Right kidney (tissue), 1 donor: Measurements from ENCODE around the gene SFI1.
"Not testable (repeated sequence)": the region's sequence is repeated elsewhere in the genome, so short reads cannot be mapped to it uniquely, and the experiment has no call there.

Experiments used
- DNase-seq: peaks from one replicate; pipeline ENCODE4 v3.0.0-alpha.2; 2016

Gene SFI1

DNA sequence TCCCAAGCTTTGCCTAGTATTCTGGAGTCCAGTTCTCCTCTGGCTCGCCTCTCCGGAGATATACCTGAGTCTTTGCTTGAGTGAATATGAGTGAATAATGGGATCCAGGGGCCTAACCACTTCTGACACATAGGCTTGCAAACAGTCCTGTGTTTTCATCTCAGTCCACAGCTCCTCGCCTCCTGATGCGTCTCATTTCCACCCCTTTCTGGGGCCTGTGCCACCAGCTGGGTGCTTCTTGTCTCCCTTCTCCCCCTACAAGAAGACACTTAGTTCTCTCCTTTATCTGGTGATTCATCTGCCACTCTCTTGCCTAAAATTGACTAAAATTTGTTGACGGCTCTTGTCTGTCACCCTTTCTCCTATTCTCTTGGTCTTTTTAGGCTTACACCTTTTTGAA is 44.6 kb downstream of the SFI1 start:
- no peak for DNase-seq

DNA sequence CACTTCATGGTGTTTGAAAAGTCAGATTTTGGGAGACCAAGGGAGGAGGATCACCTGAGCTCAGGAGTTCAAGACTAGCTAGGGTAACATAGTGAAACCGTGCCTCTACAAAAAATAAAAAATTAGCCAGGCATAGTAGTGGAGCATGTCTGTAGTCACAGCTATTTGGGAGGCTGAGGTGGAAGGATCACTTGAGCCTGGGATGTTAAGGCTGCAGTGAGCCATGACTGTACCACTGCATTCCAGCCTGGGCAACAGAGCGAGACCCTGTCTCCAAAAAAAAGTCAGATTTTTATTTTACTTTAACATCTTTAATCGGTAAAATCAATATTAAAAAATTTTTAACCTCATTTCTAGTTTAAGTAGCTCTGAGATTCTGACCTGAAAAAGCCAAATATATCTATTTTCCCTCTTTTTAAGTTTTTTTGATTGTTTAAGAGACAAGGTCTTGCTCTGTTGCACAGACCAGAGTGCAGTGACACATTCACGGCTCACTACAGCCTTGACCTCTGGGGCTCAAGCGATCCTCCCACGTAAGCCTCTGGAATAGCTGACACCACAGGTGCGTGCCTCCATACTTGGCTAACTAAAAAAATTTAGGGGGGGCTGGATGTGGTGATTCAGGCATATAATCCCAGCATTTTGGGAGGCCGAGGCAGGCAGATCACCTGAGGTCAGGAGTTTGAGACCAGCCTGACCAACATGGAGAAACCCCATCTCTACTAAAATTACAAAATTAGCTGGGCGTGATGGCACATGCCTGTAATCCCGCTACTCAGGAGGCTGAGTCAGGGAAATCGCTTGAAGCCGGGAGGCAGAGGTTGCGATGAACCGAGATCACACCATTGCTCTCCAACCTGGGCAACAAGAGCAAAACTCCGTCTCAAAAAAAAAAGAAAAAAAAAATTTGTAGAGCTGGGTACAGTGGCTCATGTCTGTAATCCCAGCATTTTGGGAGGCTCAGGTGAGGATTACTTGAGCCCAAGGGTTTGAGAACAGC is 48.4 kb downstream of the SFI1 start:
- peak; percentile 30 for DNase-seq

DNA sequence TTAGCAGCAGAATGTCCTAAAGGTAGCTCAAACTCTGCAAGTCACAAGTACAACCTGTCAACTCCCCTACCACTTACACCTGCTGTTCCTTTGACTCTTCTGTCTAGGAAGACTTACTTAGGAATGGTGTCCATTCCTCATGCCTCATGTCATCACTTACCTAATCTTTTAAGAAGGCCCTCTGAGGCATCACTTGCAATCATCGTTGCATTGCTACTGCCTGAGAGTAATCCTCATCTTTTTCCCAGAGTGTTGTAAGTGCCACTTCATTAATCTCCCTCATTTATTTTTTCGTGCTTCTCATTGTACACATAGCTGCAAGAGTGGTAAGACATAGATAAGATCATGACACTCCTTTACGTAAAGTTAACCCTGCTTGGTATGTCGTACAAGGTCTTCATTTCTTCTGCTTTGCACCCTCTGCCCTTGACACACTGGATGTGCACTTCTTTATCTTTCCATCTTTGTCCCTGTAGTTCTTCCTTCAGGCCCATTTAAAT is 54.6 kb downstream of the SFI1 start:
- DNase-seq, result no peak

- no peak for DNase-seq
These were observed 60.4 kb downstream of the SFI1 start for GRCh38 chr22:31556627-31557203.

GRCh38 chr22:31558546-31558945 is 62.2 kb downstream of the SFI1 start:
- not testable (repeated sequence) for DNase-seq

GRCh38 chr22:31561238-31561887 is 65.0 kb downstream of the SFI1 start:
- DNase-seq, result peak; percentile 41

DNA sequence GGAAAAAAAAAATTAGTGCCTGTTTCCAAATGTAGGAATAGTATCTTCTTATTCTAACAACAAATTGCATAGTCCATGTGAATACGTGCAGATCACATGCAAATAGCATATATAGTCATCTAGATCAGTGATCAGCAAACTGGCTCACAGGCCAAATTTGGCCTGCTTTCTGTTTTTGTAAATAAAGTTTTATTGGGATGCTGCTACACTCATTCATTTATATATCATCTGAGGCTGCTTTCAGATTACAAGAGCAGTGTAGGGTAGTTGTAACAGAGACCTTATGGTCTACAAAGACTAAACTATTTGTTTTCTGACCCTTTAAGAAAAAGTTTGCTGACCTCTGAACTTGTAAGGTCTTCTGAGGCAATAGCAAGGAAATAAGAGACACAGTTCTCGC is 65.6 kb downstream of the SFI1 start:
- DNase-seq, result no peak

- no peak for DNase-seq
These were observed 70.1 kb downstream of the SFI1 start for GRCh38 chr22:31566484-31566883.

DNA sequence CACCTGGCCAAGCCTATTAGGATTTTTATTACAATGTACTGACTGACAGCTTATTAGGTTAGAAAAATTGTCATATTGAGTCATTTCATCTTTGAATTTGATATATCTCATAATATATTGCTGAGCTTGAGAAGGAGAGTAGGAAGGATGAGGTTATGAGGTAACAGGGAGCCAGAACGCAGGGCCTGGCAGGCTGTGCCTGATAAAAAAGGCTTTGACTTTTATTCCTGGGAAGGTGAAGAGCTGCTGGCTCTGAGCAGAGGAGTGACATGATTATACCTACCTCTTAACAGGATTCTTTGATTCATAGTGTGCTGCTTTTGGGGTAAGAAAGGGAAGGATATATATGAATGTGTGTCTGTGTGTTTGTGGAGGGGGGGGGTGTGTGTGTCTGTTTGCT is 70.9 kb downstream of the SFI1 start:
- DNase-seq, result no peak

DNA sequence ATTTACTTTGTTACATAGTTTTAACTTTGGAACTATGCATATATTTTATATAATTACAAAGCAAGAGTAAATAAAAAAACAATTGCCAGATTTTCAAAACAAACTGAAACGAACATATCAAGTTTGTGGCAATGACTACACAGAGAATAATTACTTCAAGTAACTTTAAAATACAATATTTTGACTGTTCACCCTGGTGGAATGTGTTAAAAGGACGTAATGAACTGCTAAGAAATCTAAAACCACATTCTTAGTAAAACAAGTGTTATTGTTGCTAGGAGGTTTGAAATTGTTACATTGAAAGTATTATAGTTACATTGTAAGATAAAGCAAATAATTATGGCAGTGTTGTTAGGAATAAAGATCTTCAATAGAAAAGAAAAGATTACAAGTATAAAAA is 71.4 kb downstream of the SFI1 start:
- DNase-seq, result no peak

DNA sequence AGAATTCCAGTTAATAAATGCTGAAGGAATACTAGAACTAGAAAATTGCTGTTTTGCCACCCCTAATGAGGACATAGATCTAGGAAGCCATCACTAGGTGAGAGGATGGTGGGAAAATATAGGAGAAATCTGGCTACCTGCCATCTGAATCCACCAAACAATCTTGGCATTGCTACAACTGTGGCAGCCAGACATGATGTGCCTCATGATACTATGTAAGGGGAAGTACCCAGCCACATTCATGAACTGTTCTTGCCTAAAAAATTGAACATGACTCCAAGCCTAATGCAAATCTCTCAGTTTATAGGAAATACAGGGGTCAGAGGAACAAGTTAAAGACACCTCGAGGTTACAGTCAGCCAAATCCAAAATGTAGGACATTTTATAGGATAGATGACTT is 72.8 kb downstream of the SFI1 start:
- no peak for DNase-seq

DNA sequence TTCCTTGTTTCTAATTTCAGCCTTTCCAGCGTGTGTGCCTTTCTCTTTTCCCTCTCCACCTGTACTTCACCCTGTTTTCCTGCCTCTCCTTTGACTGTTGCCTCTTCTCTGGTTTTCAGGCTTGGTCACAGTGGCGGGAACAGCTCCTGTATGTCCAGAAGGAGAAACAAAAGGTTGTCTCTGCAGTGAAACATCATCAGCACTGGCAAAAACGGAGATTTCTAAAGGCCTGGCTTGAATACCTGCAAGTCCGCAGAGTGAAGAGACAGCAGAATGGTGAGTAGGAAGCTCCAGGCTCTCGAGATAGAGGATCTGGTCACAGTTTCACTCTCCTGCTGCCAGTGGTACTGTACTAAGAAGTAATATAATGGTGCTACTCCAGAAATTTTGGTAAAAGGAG is 76.6 kb downstream of the SFI1 start:
- DNase-seq, result no peak

DNA sequence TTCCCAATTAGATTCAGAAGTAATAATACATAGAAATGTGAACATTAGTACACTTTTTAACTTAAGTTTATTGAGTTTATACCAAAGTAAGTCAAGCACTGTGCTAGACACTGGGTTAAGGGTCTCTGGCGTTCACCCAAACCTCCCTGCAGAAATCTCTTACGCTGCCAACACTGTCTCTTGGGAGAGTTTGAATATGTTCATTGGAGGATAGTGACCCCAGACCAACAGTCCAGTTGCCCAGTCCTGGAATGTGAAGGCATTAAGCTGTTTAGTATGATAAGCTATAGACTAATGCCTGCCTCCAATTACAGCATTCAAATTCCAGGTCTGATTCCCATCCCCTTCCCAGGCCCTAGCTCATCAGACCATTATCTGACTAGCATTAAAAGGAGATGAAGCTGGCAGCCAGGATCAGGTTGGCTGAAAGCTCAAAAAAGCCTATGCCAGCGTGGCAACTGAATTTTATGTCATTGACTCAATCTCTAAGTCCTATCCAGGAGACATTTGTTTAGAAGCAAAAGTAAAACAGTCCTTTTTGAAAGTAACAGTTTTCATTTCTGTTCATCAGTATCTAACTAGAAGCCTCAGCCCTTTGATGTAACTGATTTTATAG is 77.8 kb downstream of the SFI1 start:
- DNase-seq, result no peak

DNA sequence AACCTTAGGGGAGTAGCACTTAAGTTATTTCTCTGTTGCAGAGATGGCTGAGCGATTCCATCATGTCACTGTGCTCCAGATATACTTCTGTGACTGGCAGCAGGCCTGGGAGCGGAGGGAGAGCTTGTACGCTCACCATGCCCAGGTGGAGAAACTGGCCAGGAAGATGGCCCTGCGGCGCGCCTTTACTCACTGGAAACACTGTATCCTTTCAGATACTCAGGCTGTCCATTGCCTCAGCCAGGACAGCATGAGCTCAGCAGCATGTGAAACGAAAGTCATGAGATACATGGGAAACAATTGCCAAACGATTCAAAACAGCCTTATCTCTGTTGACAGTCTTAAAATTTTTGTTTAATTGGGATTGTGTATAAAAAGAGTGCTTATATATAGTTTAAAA is 78.9 kb downstream of the SFI1 start:
- no peak for DNase-seq

DNA sequence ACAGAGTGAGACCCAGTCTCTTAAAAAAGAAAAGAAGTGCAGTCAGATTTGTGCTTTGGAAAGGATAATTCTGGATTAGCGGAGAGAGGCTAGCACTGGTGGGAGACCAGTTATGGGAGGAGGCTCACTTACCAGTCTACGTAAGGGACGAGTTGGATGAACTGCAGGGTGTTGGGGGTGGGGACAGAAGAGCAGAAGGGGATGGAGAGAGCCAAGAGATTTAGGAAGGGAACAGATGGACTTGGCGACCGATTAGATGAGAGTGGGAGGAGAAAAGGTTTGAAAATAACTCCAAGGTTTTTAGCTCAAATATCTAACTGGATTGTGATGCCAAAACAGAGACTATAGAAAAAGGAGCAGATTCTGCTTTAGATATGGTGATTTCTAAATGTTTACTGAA is 81.4 kb downstream of the SFI1 start:
- no peak for DNase-seq

DNA sequence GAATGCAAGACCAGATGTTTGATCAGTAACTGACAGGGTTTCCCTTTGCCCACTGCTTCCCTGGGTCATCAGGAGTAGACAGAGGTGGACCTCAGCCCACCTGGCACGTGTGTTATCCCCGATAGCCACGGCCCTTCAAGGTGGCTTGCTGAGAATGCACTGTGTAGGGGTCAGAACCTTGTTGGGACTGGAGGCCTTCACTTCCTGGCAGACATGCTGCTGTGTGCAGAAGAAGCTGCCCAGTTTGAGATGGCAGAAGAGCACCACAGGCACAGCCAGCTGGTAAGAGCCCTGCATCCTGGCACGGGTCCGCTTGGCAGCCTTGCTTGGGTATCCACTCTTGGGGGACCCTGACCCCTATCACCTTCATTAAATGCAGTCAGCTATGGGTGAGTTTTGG is 81.8 kb downstream of the SFI1 start:
- DNase-seq, result no peak

DNA sequence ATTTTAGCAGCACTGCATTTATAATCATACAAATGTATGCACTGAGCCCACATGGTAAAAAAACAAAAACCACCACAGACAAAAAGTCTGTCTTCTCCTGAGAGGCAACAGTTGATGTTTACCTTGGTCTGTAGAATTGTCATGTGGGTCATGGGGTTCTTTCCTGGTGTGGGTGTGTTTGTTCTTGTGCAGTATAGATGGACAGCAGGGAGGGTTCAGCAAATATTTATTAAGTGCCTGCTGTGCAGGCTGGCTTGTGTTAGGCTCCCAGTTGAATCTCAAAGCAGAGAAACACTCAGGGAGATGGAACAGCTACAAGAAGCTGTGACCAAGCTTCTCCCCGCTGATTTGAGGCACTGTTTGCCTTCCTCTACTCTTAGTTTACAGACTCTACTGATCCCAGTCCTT is 83.5 kb downstream of the SFI1 start:
- no peak for DNase-seq

DNA sequence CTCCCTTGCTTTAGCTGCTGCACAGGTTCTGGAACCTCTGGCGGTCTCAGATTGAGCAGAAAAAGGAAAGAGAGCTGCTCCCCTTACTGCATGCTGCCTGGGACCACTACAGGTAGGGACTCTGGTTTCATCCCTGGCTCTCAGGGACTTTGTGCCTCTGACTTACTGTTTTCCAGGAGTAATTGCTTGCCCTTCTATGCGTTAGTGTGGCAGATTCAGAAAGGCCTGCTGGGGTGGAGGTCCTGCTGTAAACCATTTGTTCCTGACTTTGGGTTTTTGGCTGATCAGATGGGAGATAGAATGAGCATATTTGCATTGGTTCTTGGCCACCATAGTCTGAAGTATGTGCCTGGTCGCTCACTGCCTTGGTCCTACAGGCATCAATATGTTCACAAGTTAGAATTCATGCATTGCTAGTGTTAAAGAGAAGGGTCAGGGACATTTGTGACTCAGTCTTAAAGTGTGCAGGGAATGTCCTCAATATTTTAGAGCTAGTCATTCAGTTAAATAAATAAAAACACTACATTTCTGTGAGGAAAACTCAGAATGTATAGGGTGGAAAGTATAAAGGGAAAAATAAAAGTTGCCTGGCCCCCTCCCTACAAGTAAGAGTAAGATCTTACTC is 87.6 kb downstream of the SFI1 start:
- no peak for DNase-seq

- no peak for DNase-seq
These were observed 88.4 kb downstream of the SFI1 start for GRCh38 chr22:31584804-31585160.

DNA sequence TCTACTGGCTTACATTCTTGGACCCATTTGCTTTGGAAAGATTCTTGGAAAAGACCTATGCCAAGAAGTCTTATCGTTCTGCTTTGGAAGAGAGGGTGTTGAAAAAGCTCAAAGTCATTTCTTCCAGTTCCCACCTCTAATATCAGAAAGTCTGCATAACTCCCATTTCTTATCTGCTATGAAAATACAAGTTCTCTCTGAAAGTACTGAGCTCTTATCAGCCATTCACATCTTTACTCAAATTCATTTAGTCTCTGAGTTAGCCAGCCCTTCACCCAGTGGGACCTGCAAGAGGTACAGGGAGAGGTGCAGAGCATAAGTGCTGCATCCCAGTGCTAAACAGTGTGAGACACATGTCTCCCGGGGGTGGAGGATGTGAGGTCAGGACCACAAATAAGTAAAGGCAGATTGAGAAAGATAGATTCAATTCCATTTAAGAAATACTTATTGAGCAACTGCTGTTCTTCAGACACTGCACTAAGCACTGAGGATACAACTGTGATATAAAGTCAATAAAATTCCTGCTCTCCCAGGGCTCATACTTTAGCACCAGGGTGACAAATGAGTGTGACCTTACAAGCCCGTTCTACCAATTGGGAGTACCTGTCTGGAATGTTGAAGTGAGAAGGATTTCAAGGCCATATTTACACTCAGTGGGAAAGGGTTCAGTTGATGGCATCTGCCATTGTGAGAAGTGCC is 89.0 kb downstream of the SFI1 start:
- DNase-seq, result no peak

GRCh38 chr22:31586137-31586920 is 90.0 kb downstream of the SFI1 start:
- DNase-seq, result no peak
